Caco-2 (cell line): Measurements from ENCODE around the gene SVOP. TPM values are rescaled to one million over a fixed set of nuclear protein-coding genes. Genes with fewer than 3 reads are reported as not detected.
A peak's percentile ranks its signal among the peaks of the same experiment; 100 is the strongest.

Experiments
- BruUV-seq: library from RNA; stranded (reverse); fragments of 400-500 nt; replicated peaks from 2 replicates; lab custom pipeline; 2021; lab: Mats Ljungman, UMichigan
- CTCF ChIA-PET: fragments of 300-600 bp; sonication (Branson Sonifier 250); formaldehyde crosslinking; loops from one replicate; lab custom pipeline; 2022; ENCODE audit warnings: antibody characterized with exemption; lab: Charles Lee
- POLR2A ChIA-PET: fragments of 300-600 bp; sonication (Branson Sonifier 250); formaldehyde crosslinking; loops from one replicate; lab custom pipeline; 2022; ENCODE audit warnings: antibody characterized with exemption; lab: Charles Lee
- DNase-seq, 2 experiments: peaks; one replicate each; pipeline versions ENCODE4 v3.0.0 to v3.0.0-alpha.2; 2020 to 2022
- H3K27me3 ChIP-seq: replicated peaks from 2 replicates; pipeline ENCODE4 v1.6.0; 2011; ENCODE audit warnings: low read length; ENCODE audit not compliant: control insufficient read depth, insufficient read depth
- H3K36me3 ChIP-seq: 2 replicates; pipeline ENCODE4 v1.5.1; 2011; ENCODE audit warnings: low read length; ENCODE audit not compliant: control insufficient read depth, insufficient read depth
- H3K4me1 ChIP-seq: fragments of 250-450 bp; sonication (Bioruptor Pico); 2 replicates; pipeline ENCODE4 v1.5.1; 2020; ENCODE audit warnings: mild to moderate bottlenecking
- H3K4me3 ChIP-seq: 2 replicates; pipeline ENCODE4 v1.5.1; 2011; ENCODE audit warnings: low read depth, mild to moderate bottlenecking, control low read depth, low read length
- H3K9me3 ChIP-seq: fragments of 250-450 bp; sonication (Bioruptor Pico); 2 replicates; pipeline ENCODE4 v1.5.1; 2020; ENCODE audit warnings: mild to moderate bottlenecking, moderate library complexity
- H3K27ac Mint-ChIP-seq: one replicate; pipeline ENCODE4 v1.8.0; 2022; ENCODE audit warnings: mixed read lengths; ENCODE audit not compliant: unreplicated experiment
- H3K27me3 Mint-ChIP-seq: one replicate; pipeline ENCODE4 v1.8.0; 2022; ENCODE audit warnings: mixed read lengths; ENCODE audit not compliant: insufficient read depth, unreplicated experiment
- H3K36me3 Mint-ChIP-seq: one replicate; pipeline ENCODE4 v1.8.0; 2022; ENCODE audit warnings: mild to moderate bottlenecking, mixed read lengths; ENCODE audit not compliant: insufficient read depth, unreplicated experiment
- H3K4me1 Mint-ChIP-seq: one replicate; pipeline ENCODE4 v1.8.0; 2022; ENCODE audit warnings: low read depth, mixed read lengths; ENCODE audit not compliant: unreplicated experiment
- H3K4me3 Mint-ChIP-seq: one replicate; pipeline ENCODE4 v1.8.0; 2022; ENCODE audit warnings: mild to moderate bottlenecking, moderate library complexity, mixed read lengths; ENCODE audit not compliant: unreplicated experiment
- H3K9me3 Mint-ChIP-seq: one replicate; pipeline ENCODE4 v1.8.0; 2022; ENCODE audit warnings: mixed read lengths; ENCODE audit not compliant: unreplicated experiment
- intact Hi-C: fragments of 100-400 bp; cut with micrococcal nuclease; formaldehyde crosslinking; loops from one replicate; pipeline ENCODE4 v1.10.0; 2022; ENCODE audit not compliant: unreplicated experiment
- total RNA-seq: library from RNA; stranded (reverse); gene quantifications from 2 replicates; pipeline ENCODE4 v1.2.3, GENCODE V29; 2022
- TF ChIP-seq, protein P1 (sequence below), 2 experiments: fragments of 200-600 bp in 1 of 2; IDR thresholded peaks; 1 replicate in 1 of 2; 2 replicates in 1 of 2; pipeline versions ENCODE4 v1.5.1 to v1.8.0; 2011 to 2022; ENCODE audit warnings: antibody characterized with exemption in 1 of 2, control low read depth in 1 of 2, inconsistent platforms in 1 of 2, low read depth in 1 of 2, low read length in 1 of 2, mild to moderate bottlenecking in 1 of 2, moderate library complexity in 1 of 2; ENCODE audit not compliant: insufficient read depth in 1 of 2, severe bottlenecking in 1 of 2, unreplicated experiment in 1 of 2

SVOP gene
- total RNA-seq, 1 experiment from 2014 or later, result 0.09 TPM

DNA sequence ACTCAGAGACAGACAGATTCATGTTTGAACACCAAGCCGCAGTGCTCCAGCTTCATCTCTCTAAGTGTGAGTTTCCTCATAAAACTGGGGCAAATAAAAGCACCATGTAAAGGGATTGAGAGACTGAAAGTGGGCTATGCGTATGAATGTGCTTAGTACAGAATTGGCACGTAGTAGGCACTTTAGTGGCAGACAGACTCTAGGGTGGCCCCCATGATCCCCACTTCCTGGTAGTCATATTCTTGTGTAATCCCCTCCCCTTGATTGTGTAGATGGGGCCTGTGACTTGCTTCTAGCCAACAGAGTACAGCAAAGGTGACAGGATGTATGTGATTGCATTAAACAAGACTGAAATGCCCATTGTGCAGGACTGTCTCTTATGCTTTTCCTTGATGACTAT is 98.0 kb downstream of the SVOP start:
- POLR2A ChIA-PET, result no interaction called here
- Histone ChIP-seq H3K4me3 (no peak overlapping the region), H3K36me3 (0 out of 2 replicates have a peak, but pooled peaks cover 1% of the 10 kb centered on the region), H3K27me3 (no peaks in the 10 kb centered on the region), H3K9me3 (no peaks in the 10 kb centered on the region), H3K4me1 (peaks cover 35% of the 10 kb centered on the region)
- no peak for DNase-seq
- Mint-ChIP-seq H3K9me3 (peaks cover 13% of the 10 kb centered on the region), H3K36me3 (no peaks in the 10 kb centered on the region), H3K27ac (no peak overlapping the region), H3K27me3 (no peaks in the 10 kb centered on the region), H3K4me3 (no peak overlapping the region), H3K4me1 (peaks cover 27% of the 10 kb centered on the region)
- CTCF ChIA-PET, result no interaction called here
- intact Hi-C loops, result loop anchor here (1.0 kb wide), 1 partner anchor 11 kb away; no protein-coding TSS in a partner anchor
- TF ChIP-seq, protein P1, sequence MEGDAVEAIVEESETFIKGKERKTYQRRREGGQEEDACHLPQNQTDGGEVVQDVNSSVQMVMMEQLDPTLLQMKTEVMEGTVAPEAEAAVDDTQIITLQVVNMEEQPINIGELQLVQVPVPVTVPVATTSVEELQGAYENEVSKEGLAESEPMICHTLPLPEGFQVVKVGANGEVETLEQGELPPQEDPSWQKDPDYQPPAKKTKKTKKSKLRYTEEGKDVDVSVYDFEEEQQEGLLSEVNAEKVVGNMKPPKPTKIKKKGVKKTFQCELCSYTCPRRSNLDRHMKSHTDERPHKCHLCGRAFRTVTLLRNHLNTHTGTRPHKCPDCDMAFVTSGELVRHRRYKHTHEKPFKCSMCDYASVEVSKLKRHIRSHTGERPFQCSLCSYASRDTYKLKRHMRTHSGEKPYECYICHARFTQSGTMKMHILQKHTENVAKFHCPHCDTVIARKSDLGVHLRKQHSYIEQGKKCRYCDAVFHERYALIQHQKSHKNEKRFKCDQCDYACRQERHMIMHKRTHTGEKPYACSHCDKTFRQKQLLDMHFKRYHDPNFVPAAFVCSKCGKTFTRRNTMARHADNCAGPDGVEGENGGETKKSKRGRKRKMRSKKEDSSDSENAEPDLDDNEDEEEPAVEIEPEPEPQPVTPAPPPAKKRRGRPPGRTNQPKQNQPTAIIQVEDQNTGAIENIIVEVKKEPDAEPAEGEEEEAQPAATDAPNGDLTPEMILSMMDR (IDR thresholded peaks at IDR 0.05; ENCODE audit: insufficient read depth in 1 of 2, low read depth in 1 of 2, low read length in 1 of 2, severe bottlenecking in 1 of 2, unreplicated experiment in 1 of 2), result no peak
- BruUV-seq, result no TSS peak

DNA sequence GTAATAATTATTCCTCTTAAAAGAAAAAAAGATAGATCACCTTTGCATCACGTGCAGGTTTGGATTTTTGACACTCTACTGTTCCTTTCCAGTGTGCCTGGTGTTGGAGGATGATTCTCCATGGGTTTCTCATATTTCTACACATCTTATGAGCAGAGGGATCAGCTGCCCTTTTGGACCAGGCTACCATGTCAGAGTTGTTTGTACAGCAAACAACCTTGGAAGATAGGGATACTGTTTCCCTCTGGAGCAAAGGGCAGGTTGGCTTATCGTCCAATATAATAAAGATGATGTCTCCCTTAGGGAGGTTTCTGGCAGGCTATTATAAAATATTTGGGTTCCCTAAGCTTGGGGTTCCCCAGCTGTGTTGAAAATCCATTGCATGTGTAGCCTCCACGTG is 98.9 kb downstream of the SVOP start:
- no peaks in the 10 kb centered on the region for H3K27me3 ChIP-seq
- Mint-ChIP-seq H3K27ac (no peak overlapping the region), H3K4me3 (no peak overlapping the region), H3K9me3 (peaks cover 13% of the 10 kb centered on the region), H3K4me1 (peaks cover 27% of the 10 kb centered on the region), H3K27me3 (no peaks in the 10 kb centered on the region), H3K36me3 (no peaks in the 10 kb centered on the region)
- H3K4me1 ChIP-seq, result peaks cover 35% of the 10 kb centered on the region
- H3K4me3 ChIP-seq, result no peak overlapping the region
- ChIA-PET POLR2A (no interaction called here), CTCF (interaction anchor here (0.7 kb wide), 1 partner anchor 29 kb away, joined by 3 read pairs; no protein-coding TSS in a partner anchor)
- H3K36me3 ChIP-seq, result 0 out of 2 replicates have a peak, but pooled peaks cover 1% of the 10 kb centered on the region
- no TSS peak for BruUV-seq
- intact Hi-C loops, result loop anchor here (1.0 kb wide), 1 partner anchor 10 kb away; no protein-coding TSS in a partner anchor
- DNase-seq, result peak; percentile 64 to 67
- TF ChIP-seq, protein P1 (IDR thresholded peaks at IDR 0.05; ENCODE audit: insufficient read depth in 1 of 2, low read depth in 1 of 2, low read length in 1 of 2, severe bottlenecking in 1 of 2, unreplicated experiment in 1 of 2), result no peak
- no peaks in the 10 kb centered on the region for H3K9me3 ChIP-seq

GRCh38 chr12:108918960-108919642 is 101.8 kb downstream of the SVOP start:
- ChIA-PET CTCF (no interaction called here), POLR2A (no interaction called here)
- Mint-ChIP-seq H3K27me3 (no peaks in the 10 kb centered on the region), H3K4me3 (no peak overlapping the region), H3K4me1 (peaks cover 27% of the 10 kb centered on the region), H3K36me3 (no peaks in the 10 kb centered on the region), H3K9me3 (no peaks in the 10 kb centered on the region), H3K27ac (peak overlapping the region; percentile 47)
- Histone ChIP-seq H3K4me3 (no peak overlapping the region), H3K36me3 (0 out of 2 replicates have a peak, but pooled peaks cover 1% of the 10 kb centered on the region), H3K4me1 (peaks cover 35% of the 10 kb centered on the region), H3K9me3 (no peaks in the 10 kb centered on the region), H3K27me3 (no peaks in the 10 kb centered on the region)
- intact Hi-C loops, result no loop called here
- no TSS peak for BruUV-seq
- TF ChIP-seq, protein P1 (IDR thresholded peaks at IDR 0.05; ENCODE audit: insufficient read depth in 1 of 2, low read depth in 1 of 2, low read length in 1 of 2, severe bottlenecking in 1 of 2, unreplicated experiment in 1 of 2), result no peak
- no peak for DNase-seq
